HG02973 (cell line): ENCODE measurements around the gene ATAT1.
"Not testable (repeated sequence)": the region's sequence is repeated elsewhere in the genome, so short reads cannot be mapped to it uniquely, and the experiment has no call there.

Experiments used
- ATAC-seq: cut with Tn5 transposase; IDR thresholded peaks from one replicate; pipeline ENCODE4 v1.9.1; 2021; ENCODE audit warnings: moderate library complexity; ENCODE audit not compliant: unreplicated experiment

The ATAT1 gene

GRCh38 chr6:30626484-30627366 lies at the start of gene ATAT1:
Gene ATAT1, plus strand, starts transcription at chr6:30626874.
- ATAC-seq = peak; percentile 61

GRCh38 chr6:30578051-30578450 lies 48.6 kb upstream of the ATAT1 start:
- no peak for ATAC-seq

DNA sequence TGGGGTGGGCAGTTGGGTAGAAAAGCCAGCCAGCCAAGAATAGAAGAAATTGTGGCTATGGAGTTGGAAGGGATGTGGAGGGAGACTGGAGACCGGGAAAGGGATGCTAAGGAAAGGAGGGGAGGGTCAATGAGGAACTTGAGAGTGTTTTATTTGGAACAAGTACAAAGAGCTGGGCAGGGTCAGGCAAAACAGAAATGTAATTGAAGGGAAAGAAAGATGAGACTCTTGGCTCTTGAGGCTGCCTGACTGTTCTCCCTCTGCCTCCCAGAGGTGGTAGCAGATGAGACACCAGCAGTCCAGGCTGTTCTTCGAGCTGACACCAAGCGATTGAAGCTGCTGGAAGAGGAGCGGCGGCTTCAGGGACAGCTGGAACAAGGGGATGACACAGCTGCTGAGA lies 42.8 kb upstream of the ATAT1 start:
- no peak for ATAC-seq

DNA sequence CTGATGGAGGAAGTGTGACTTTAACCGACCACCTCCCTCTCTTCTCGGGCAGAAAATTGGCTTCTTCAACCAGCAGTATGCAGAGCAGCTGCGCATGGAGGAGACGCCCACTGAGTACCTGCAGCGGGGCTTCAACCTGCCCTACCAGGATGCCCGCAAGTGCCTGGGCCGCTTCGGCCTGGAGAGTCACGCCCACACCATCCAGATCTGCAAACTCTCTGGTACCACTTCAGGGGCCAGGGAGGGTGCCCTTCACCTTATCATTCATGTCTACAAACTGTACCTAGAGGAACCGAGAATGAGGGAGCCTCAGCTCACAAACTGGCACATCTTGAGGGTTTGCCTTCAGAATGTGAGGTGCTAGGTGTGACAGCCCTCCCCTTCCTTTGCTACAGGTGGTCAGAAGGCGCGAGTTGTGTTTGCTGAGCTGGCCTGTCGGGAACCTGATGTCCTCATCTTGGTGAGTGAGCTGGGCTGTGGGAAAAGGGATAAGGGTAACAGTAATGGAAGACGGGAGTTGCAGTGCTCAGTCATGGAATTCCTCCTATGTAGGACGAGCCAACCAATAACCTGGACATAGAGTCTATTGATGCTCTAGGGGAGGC lies 36.8 kb upstream of the ATAT1 start:
- ATAC-seq = no peak

- ATAC-seq = no peak
Measured at GRCh38 chr6:30590509-30590908, 36.2 kb upstream of the ATAT1 start.

- no peak for ATAC-seq
Measured at GRCh38 chr6:30591008-30591407, 35.7 kb upstream of the ATAT1 start.

GRCh38 chr6:30592287-30592686 lies 34.4 kb upstream of the ATAT1 start:
- ATAC-seq = no peak

- not testable (repeated sequence) for ATAC-seq
Measured at GRCh38 chr6:30597315-30598144, 29.1 kb upstream of the ATAT1 start.

DNA sequence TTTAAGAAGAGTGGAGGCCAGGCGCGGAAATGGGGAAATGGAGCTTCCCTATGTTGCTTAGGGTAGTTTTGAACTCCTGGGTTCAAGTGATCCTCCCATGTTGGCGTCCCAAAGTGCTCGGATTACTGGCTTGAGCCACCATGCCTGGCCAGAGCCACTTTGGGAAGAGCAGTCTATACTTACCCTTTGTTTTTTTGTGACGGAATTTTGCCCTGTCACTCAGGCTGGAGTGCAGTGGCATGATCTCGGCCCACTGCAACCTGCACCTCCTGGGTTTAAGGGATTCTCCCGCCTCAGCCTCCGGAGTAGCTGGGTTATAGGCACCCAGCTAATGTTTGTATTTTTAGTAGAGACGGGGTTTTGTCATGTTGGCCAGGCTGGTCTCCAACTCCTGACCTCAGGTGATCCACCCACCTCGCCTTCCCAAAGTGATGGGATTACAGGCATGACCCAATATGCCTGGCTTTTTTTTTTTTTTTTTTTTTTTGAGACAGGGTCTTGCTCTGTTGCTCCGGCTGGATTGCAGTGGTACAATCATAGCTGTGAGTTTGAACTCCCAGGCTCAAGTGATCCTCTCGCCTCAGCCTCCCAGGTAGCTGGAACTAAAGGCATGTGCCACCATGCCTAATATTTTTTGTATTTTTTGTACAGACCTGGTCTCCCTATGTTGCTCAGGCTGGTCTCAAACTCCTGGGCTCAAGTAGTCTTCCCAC lies 27.6 kb upstream of the ATAT1 start:
- no peak for ATAC-seq

- ATAC-seq = no peak
Measured at GRCh38 chr6:30599625-30600324, 26.9 kb upstream of the ATAT1 start.

GRCh38 chr6:30600451-30600961 lies 26.2 kb upstream of the ATAT1 start:
- ATAC-seq = no peak

- ATAC-seq = no peak
Measured at GRCh38 chr6:30601436-30601814, 25.2 kb upstream of the ATAT1 start.

GRCh38 chr6:30601815-30602641 lies 24.6 kb upstream of the ATAT1 start:
- ATAC-seq = no peak

- ATAC-seq = no peak
Measured at GRCh38 chr6:30603961-30604360, 22.7 kb upstream of the ATAT1 start.

DNA sequence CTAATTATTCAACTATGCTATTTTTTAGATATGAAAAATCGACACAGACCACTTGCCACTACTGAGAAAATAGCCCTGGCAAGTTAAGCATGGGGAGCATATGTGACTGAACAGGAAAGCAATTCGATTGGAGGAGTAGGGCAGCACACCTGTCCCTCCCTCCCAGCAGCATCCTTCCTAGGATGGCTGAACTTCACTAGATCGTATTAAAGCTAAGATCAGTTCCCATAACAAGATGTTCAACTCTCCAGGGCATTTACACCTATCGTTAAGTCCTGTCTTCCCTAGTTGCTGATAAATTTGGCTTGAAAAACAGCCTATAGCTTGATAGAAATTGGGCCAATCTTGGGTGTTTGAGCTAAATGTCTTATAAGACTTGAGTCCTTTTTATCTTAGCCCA lies 16.6 kb upstream of the ATAT1 start:
- no peak for ATAC-seq

- ATAC-seq = no peak
Measured at GRCh38 chr6:30611150-30611855, 15.4 kb upstream of the ATAT1 start.

- ATAC-seq = no peak
Measured at GRCh38 chr6:30611856-30612194, 14.8 kb upstream of the ATAT1 start.

- no peak for ATAC-seq
Measured at GRCh38 chr6:30612213-30612612, 14.5 kb upstream of the ATAT1 start.
